PC-9 (cell line): Measurements from ENCODE around the gene PTPRD. TPM values are rescaled to one million over a fixed set of nuclear protein-coding genes. Genes with fewer than 3 reads are reported as not detected.

Experiments
- BruUV-seq: library from RNA; stranded (reverse); fragments of 400-500 nt; replicated peaks from 2 replicates; lab custom pipeline; 2021; lab: Mats Ljungman, UMichigan
- CTCF ChIA-PET: fragments of 300-600 bp; sonication (Branson Sonifier 250); formaldehyde crosslinking; loops from one replicate; lab custom pipeline; 2022; ENCODE audit warnings: antibody characterized with exemption; lab: Charles Lee
- POLR2A ChIA-PET: fragments of 300-600 bp; sonication (Branson Sonifier 250); formaldehyde crosslinking; loops from one replicate; lab custom pipeline; 2022; ENCODE audit warnings: antibody characterized with exemption; ENCODE audit not compliant: unreplicated experiment; lab: Charles Lee
- DNase-seq, 2 experiments: peaks; one replicate each; pipeline versions ENCODE4 v3.0.0 to v3.0.0-alpha.2; 2015 to 2022; ENCODE audit warnings: mixed read lengths in 1 of 2
- H2AFZ ChIP-seq: fragments of 200-600 bp; sonication (generic); 2 replicates; pipeline ENCODE4 v1.8.1; 2017; ENCODE audit warnings: antibody characterized with exemption
- H3F3A ChIP-seq: fragments of 200-600 bp; sonication (generic); 2 replicates; pipeline ENCODE4 v1.8.1; 2017; ENCODE audit warnings: antibody characterized with exemption, mild to moderate bottlenecking, low read depth; ENCODE audit not compliant: insufficient read depth
- H3K27ac ChIP-seq: fragments of 200-600 bp; sonication (generic); 2 replicates; pipeline ENCODE4 v1.6.1; 2016; ENCODE audit warnings: mixed run types
- H3K27me3 ChIP-seq: fragments of 200-600 bp; sonication (generic); 2 replicates; pipeline ENCODE4 v1.6.1; 2016; ENCODE audit warnings: low read depth, mixed run types; ENCODE audit not compliant: insufficient read depth
- H3K36me3 ChIP-seq: fragments of 200-600 bp; sonication (generic); 2 replicates; pipeline ENCODE4 v1.6.1; 2016; ENCODE audit warnings: low read depth, mixed run types
- H3K4me1 ChIP-seq: fragments of 200-600 bp; sonication (generic); replicated peaks from 2 replicates; pipeline ENCODE4 v1.6.1; 2016; ENCODE audit warnings: mixed run types; ENCODE audit not compliant: insufficient read depth
- H3K4me2 ChIP-seq: fragments of 200-600 bp; sonication (generic); 2 replicates; pipeline ENCODE4 v1.6.1; 2017; ENCODE audit warnings: mixed run types
- H3K4me3 ChIP-seq: fragments of 200-600 bp; sonication (generic); 2 replicates; pipeline ENCODE4 v1.6.1; 2016; ENCODE audit warnings: mixed run types
- H3K79me2 ChIP-seq: fragments of 200-600 bp; sonication (generic); 2 replicates; pipeline ENCODE4 v1.6.1; 2017; ENCODE audit warnings: low read depth, mixed run types
- H3K9me2 ChIP-seq: fragments of 200-600 bp; sonication (generic); 2 replicates; pipeline ENCODE4 v1.8.1; 2017; ENCODE audit warnings: mild to moderate bottlenecking; ENCODE audit not compliant: insufficient read depth
- H3K9me3 ChIP-seq: fragments of 200-600 bp; sonication (generic); 2 replicates; pipeline ENCODE4 v1.8.1; 2016; ENCODE audit warnings: low read depth; ENCODE audit not compliant: insufficient read depth
- H4K20me1 ChIP-seq: fragments of 200-600 bp; sonication (generic); 2 replicates; pipeline ENCODE4 v1.8.1; 2017; ENCODE audit not compliant: insufficient read depth
- CTCF ChIP-seq: fragments of 200-600 bp; sonication (generic); conservative IDR thresholded peaks from 2 replicates; pipeline ENCODE4 v1.6.1; 2017; ENCODE audit warnings: mixed run types, antibody characterized with exemption, mild to moderate bottlenecking, moderate library complexity
- EZH2 ChIP-seq: fragments of 200-600 bp; sonication (generic); IDR thresholded peaks from 2 replicates; pipeline ENCODE4 v1.8.0; 2017; ENCODE audit warnings: antibody characterized with exemption, low read depth
- intact Hi-C: fragments of 100-400 bp; cut with micrococcal nuclease; formaldehyde crosslinking; loops from one replicate; pipeline ENCODE4 v1.10.0; 2022; ENCODE audit not compliant: unreplicated experiment
- total RNA-seq: library from RNA; stranded (reverse); gene quantifications from 2 replicates; pipeline ENCODE4 v1.2.3, GENCODE V29; 2021

PTPRD gene
- total RNA-seq, 1 experiment from 2014 or later = not detected

GRCh38 chr9:9494336-9494735, 1118.5 kb downstream of the PTPRD start:
- intact Hi-C loops = no loop called here
- Histone ChIP-seq H2AFZ (no peak overlapping the region), H3K9me2 (no peaks in the 10 kb centered on the region), H3K4me2 (no peak overlapping the region), H3K27me3 (no peaks in the 10 kb centered on the region), H3K79me2 (no peaks in the 10 kb centered on the region), H3K4me3 (no peak overlapping the region), H3K27ac (no peak overlapping the region), H4K20me1 (no peaks in the 10 kb centered on the region), H3K4me1 (no peaks in the 10 kb centered on the region), H3K9me3 (no peaks in the 10 kb centered on the region), H3K36me3 (no peaks in the 10 kb centered on the region), H3F3A (no peaks in the 10 kb centered on the region)
- BruUV-seq = no TSS peak
- CTCF ChIA-PET = no interaction called here
- POLR2A ChIA-PET = no interaction called here
- TF ChIP-seq EZH2 (no peak), CTCF (no peak)
- no peak for DNase-seq

GRCh38 chr9:9492506-9492905, 1120.3 kb downstream of the PTPRD start:
- Histone ChIP-seq H3K27me3 (no peaks in the 10 kb centered on the region), H3K4me2 (no peak overlapping the region), H3F3A (no peaks in the 10 kb centered on the region), H3K27ac (no peak overlapping the region), H3K79me2 (no peaks in the 10 kb centered on the region), H4K20me1 (no peaks in the 10 kb centered on the region), H3K9me2 (no peaks in the 10 kb centered on the region), H2AFZ (no peak overlapping the region), H3K9me3 (no peaks in the 10 kb centered on the region), H3K36me3 (no peaks in the 10 kb centered on the region), H3K4me3 (no peak overlapping the region), H3K4me1 (no peaks in the 10 kb centered on the region)
- POLR2A ChIA-PET = no interaction called here
- CTCF ChIA-PET = no interaction called here
- BruUV-seq = no TSS peak
- intact Hi-C loops = no loop called here
- no peak for TF ChIP-seq EZH2
- TF ChIP-seq CTCF = no peak
- no peak for DNase-seq

- intact Hi-C loops = no loop called here
- H3K9me2 ChIP-seq = no peaks in the 10 kb centered on the region
- H3K36me3 ChIP-seq = no peaks in the 10 kb centered on the region
- no peak overlapping the region for H2AFZ ChIP-seq
- no peaks in the 10 kb centered on the region for H3K27me3 ChIP-seq
- no peak for TF ChIP-seq CTCF
- TF ChIP-seq EZH2 = no peak
- no peaks in the 10 kb centered on the region for H4K20me1 ChIP-seq
- H3F3A ChIP-seq = no peaks in the 10 kb centered on the region
- ChIA-PET POLR2A (no interaction called here), CTCF (no interaction called here)
- BruUV-seq = no TSS peak
- H3K9me3 ChIP-seq = no peaks in the 10 kb centered on the region
- no peak overlapping the region for H3K4me3 ChIP-seq
- H3K79me2 ChIP-seq = no peaks in the 10 kb centered on the region
- no peak overlapping the region for H3K27ac ChIP-seq
- H3K4me1 ChIP-seq = no peaks in the 10 kb centered on the region
- DNase-seq = no peak
- H3K4me2 ChIP-seq = no peak overlapping the region
Measured at GRCh38 chr9:9489183-9489582, 1123.6 kb downstream of the PTPRD start.
